HFFc6 (cell line): Measurements from ENCODE around the gene HOOK2. TPM values are rescaled to one million over a fixed set of nuclear protein-coding genes. Genes with fewer than 3 reads are reported as not detected.
"Not testable (repeated sequence)": the region's sequence is repeated elsewhere in the genome, so short reads cannot be mapped to it uniquely, and the experiment has no call there.

Experiments used
- DNase-seq: peaks from one replicate; pipeline ENCODE4 v3.0.0-alpha.2; 2018
- H3K27ac Mint-ChIP-seq: 2 replicates; pipeline ENCODE4 v1.8.0; 2020; ENCODE audit warnings: mild to moderate bottlenecking, mixed read lengths
- H3K27me3 Mint-ChIP-seq: 2 replicates; pipeline ENCODE4 v1.8.0; 2021; ENCODE audit warnings: mild to moderate bottlenecking, moderate library complexity, mixed read lengths; ENCODE audit not compliant: insufficient read depth
- H3K36me3 Mint-ChIP-seq: 2 replicates; pipeline ENCODE4 v1.8.0; 2021; ENCODE audit warnings: low read depth, mixed read lengths
- H3K4me1 Mint-ChIP-seq: 2 replicates; pipeline ENCODE4 v1.8.0; 2020; ENCODE audit warnings: low read depth, mixed read lengths
- H3K4me3 Mint-ChIP-seq: 2 replicates; pipeline ENCODE4 v1.8.0; 2020; ENCODE audit warnings: mild to moderate bottlenecking, moderate library complexity, mixed read lengths
- H3K9me3 Mint-ChIP-seq: 2 replicates; pipeline ENCODE4 v1.8.0; 2020; ENCODE audit warnings: mild to moderate bottlenecking, mixed read lengths
- CTCF ChIP-seq: fragments of 200-600 bp; sonication (generic); IDR thresholded peaks from 2 replicates; pipeline ENCODE4 v1.5.0; 2021; ENCODE audit warnings: antibody characterized with exemption, mild to moderate bottlenecking
- microRNA-seq: library from miRNA; unstranded; fragments of <30 nt; microRNA quantifications from one replicate; pipeline ENCODE4, GENCODE V29; 2019
- total RNA-seq, 6 experiments: library from RNA; stranded (reverse); fragmentation: NEBNext Ultra II Directional; extraction: Animal tissue kit (Norgen Biotek cat#: 25700); gene quantifications; 2 replicates in 1 of 6; 3 replicates in 5 of 6; pipeline ENCODE4 v1.2.3, GENCODE V29; 2021

The HOOK2 gene
- total RNA-seq, 6 experiments from 2014 or later, result 10.5 to 13.8 (median 11.5) TPM

GRCh38 chr19:12715102-12715501, 60.2 kb downstream of the HOOK2 start:
- H3K27me3 Mint-ChIP-seq, result peaks cover 3% of the 10 kb centered on the region; the same call in 1 of the 2 replicates
- H3K4me1 Mint-ChIP-seq, result peaks cover 16% of the 10 kb centered on the region
- TF ChIP-seq CTCF, result no peak
- no peak overlapping the region for H3K27ac Mint-ChIP-seq
- no peak overlapping the region for H3K4me3 Mint-ChIP-seq
- DNase-seq, result no peak
- peaks cover 24% of the 10 kb centered on the region for H3K36me3 Mint-ChIP-seq
- H3K9me3 Mint-ChIP-seq, result no peaks in the 10 kb centered on the region

GRCh38 chr19:12713304-12713703, 62.0 kb downstream of the HOOK2 start:
- H3K9me3 Mint-ChIP-seq, H3K27me3 Mint-ChIP-seq, H3K4me1 Mint-ChIP-seq, DNase-seq, H3K4me3 Mint-ChIP-seq, H3K27ac Mint-ChIP-seq: not testable (repeated sequence)
- H3K36me3 Mint-ChIP-seq, result peaks cover 17% of the 10 kb centered on the region; the same call in 1 of the 2 replicates

Small RNA genes lying within 50 kb of the gene (microRNA-seq; reads per million reads assigned to microRNA genes)
- not detected for gene MIR5684

Other genes with a start within 250 kb of the HOOK2 start
- 1 to 10 TPM; 3.5 to 4.7 (median 4.2) TPM for gene ZNF564, start 224.1 kb downstream of the HOOK2 start, total RNA-seq
- 1 to 10 TPM; 5.4 to 9.2 (median 7.8) TPM for gene ZNF490, start 164.7 kb downstream of the HOOK2 start, total RNA-seq
- gene ZNF791, start 164.6 kb downstream of the HOOK2 start, total RNA-seq, result 10 to 100 TPM; 18.3 to 21.9 (median 19.0) TPM
- gene MAN2B1, start 108.8 kb downstream of the HOOK2 start, total RNA-seq, result 10 to 100 TPM; 49.9 to 69.9 (median 65.2) TPM
- gene WDR83, start 108.7 kb downstream of the HOOK2 start, total RNA-seq, result 10 to 100 TPM in 3 of 6 experiments, 1 to 10 TPM in 3; 8.6 to 13.3 (median 9.9) TPM
- 10 to 100 TPM; 53.3 to 69.2 (median 59.6) TPM for gene DHPS, start 93.7 kb downstream of the HOOK2 start, total RNA-seq
- not detected for gene GNG14, start 87.6 kb downstream of the HOOK2 start, total RNA-seq
- 1 to 10 TPM; 4.5 to 7.1 (median 5.4) TPM for gene FBXW9, start 78.9 kb downstream of the HOOK2 start, total RNA-seq
- 10 to 100 TPM; 56.8 to 78.7 (median 66.0) TPM for gene TNPO2, start 51.6 kb downstream of the HOOK2 start, total RNA-seq
- gene TRIR, start 40.9 kb downstream of the HOOK2 start, total RNA-seq, result 100 to 1,000 TPM; 147 to 189 (median 176) TPM
- gene GET3, start 38.1 kb downstream of the HOOK2 start, total RNA-seq, result 100 to 1,000 TPM in 5 of 6 experiments, 10 to 100 TPM in 1; 97.0 to 116 (median 107) TPM
- not detected for gene BEST2, start 23.8 kb downstream of the HOOK2 start, total RNA-seq
- 10 to 100 TPM; 52.1 to 89.2 (median 83.8) TPM for gene JUNB, start 15.9 kb upstream of the HOOK2 start, total RNA-seq
- gene PRDX2, start 26.2 kb upstream of the HOOK2 start, total RNA-seq, result 100 to 1,000 TPM; 214 to 269 (median 229) TPM
- 10 to 100 TPM; 14.1 to 30.3 (median 25.6) TPM for gene THSD8, start 26.5 kb upstream of the HOOK2 start, total RNA-seq
- gene RNASEH2A, start 31.0 kb upstream of the HOOK2 start, total RNA-seq, result 10 to 100 TPM; 17.9 to 43.2 (median 37.7) TPM
- not detected for gene RTBDN, start 59.0 kb upstream of the HOOK2 start, total RNA-seq
- gene MAST1, start 63.0 kb upstream of the HOOK2 start, total RNA-seq, result under 1 TPM in 3 of 6 experiments, not detected in 3; 0.09 to 0.34 (median 0.26) TPM
- 10 to 100 TPM; 26.0 to 33.5 (median 28.4) TPM for gene DNASE2, start 105.9 kb upstream of the HOOK2 start, total RNA-seq
- gene KLF1, start 111.6 kb upstream of the HOOK2 start, total RNA-seq, result not detected
- gene GCDH, start 115.6 kb upstream of the HOOK2 start, total RNA-seq, result 10 to 100 TPM; 20.6 to 24.6 (median 21.1) TPM
- 1 to 10 TPM in 3 of 6 experiments, under 1 TPM in 3; 0.28 to 1.7 (median 0.91) TPM for gene SYCE2, start 143.7 kb upstream of the HOOK2 start, total RNA-seq
- gene FARSA, start 158.2 kb upstream of the HOOK2 start, total RNA-seq, result 100 to 1,000 TPM in 1 of 6 experiments, 10 to 100 TPM in 5; 87.8 to 101 (median 90.4) TPM
- 1,000 to 10,000 TPM; 1,716 to 2,461 (median 2,371) TPM for gene CALR, start 163.1 kb upstream of the HOOK2 start, total RNA-seq
- gene RAD23A, start 170.3 kb upstream of the HOOK2 start, total RNA-seq, result 100 to 1,000 TPM; 108 to 140 (median 129) TPM
- 10 to 100 TPM; 34.3 to 54.3 (median 46.9) TPM for gene GADD45GIP1, start 181.7 kb upstream of the HOOK2 start, total RNA-seq
- gene DAND5, start 194.0 kb upstream of the HOOK2 start, total RNA-seq, result not detected
- gene NFIX, start 219.9 kb upstream of the HOOK2 start, total RNA-seq, result 100 to 1,000 TPM; 129 to 161 (median 142) TPM